Epithelial cell of proximal tubule (primary cell): ENCODE data around the gene FOXA2. TPM values are rescaled to one million over a fixed set of nuclear protein-coding genes. Genes with fewer than 3 reads are reported as not detected.

ENCODE experiments used
- DNase-seq: peaks from one replicate; pipeline ENCODE4 v3.0.0-alpha.2; 2011; ENCODE audit warnings: low read depth
- H3K4me3 ChIP-seq: 2 replicates; pipeline ENCODE4 v1.5.1; 2011; ENCODE audit warnings: low read depth, mild to moderate bottlenecking, low read length
- CTCF ChIP-seq: conservative IDR thresholded peaks from 2 replicates; pipeline ENCODE4 v1.5.1; 2012; ENCODE audit warnings: low read depth, mild to moderate bottlenecking, low read length
- total RNA-seq: library from RNA; depleted of rRNA; stranded (reverse); fragments of >200 nt; gene quantifications from 2 replicates; pipeline ENCODE4 v1.2.3, GENCODE V29; 2015

Gene FOXA2
- total RNA-seq, 1 donor from 2014 or later, result not detected

- no peak for TF ChIP-seq CTCF
- no peak for DNase-seq
- H3K4me3 ChIP-seq, result no peak overlapping the region
Observed at GRCh38 chr20:22619806-22620205, 35.4 kb upstream of the FOXA2 start.

- no peak for TF ChIP-seq CTCF
- no peak for DNase-seq
- H3K4me3 ChIP-seq, result no peak overlapping the region
Observed at GRCh38 chr20:22619272-22619671, 34.9 kb upstream of the FOXA2 start.

- TF ChIP-seq CTCF, result no peak
- no peak for DNase-seq
- no peak overlapping the region for H3K4me3 ChIP-seq
Observed at GRCh38 chr20:22617160-22617559, 32.8 kb upstream of the FOXA2 start.

- no peak for DNase-seq
- no peak overlapping the region for H3K4me3 ChIP-seq
- no peak for TF ChIP-seq CTCF
Observed at GRCh38 chr20:22616551-22616950, 32.2 kb upstream of the FOXA2 start.

- DNase-seq, result no peak
- TF ChIP-seq CTCF, result no peak
- no peak overlapping the region for H3K4me3 ChIP-seq
Observed at GRCh38 chr20:22615425-22615824, 31.1 kb upstream of the FOXA2 start.

GRCh38 chr20:22611636-22612035 lies 27.3 kb upstream of the FOXA2 start:
- TF ChIP-seq CTCF, result no peak
- no peak for DNase-seq
- H3K4me3 ChIP-seq, result no peak overlapping the region

- no peak for TF ChIP-seq CTCF
- DNase-seq, result no peak
- no peak overlapping the region for H3K4me3 ChIP-seq
Observed at GRCh38 chr20:22607695-22608094, 23.3 kb upstream of the FOXA2 start.
